Measurements from ENCODE around the gene PPM1M. TPM values are rescaled to one million over a fixed set of nuclear protein-coding genes. Genes with fewer than 3 reads are reported as not detected.
"Not testable (repeated sequence)": the region's sequence is repeated elsewhere in the genome, so short reads cannot be mapped to it uniquely, and the experiment has no call there.

Gene PPM1M
- total RNA-seq, 2 experiments from 2014 or later, result 69.7 to 74.9 TPM

DNA sequence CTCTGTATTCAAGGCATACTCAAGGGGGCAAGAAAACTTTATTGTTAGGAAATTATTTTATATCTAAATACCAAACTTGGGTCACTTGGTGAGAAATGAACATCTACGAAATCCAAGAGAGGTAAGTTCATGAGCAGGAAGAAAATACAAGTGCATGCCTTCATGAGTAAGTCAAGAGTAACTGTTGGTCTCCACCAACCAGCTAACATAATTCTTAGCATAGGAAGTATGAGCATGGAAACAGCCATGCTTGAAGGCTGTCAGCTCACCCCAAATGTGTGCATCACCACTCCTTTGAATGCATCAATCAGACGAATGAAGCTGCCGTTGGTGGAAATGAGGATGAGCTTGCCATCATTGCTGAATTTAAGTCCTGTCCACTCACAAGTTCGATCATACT is 13.9 kb downstream of the PPM1M start:
- Mint-ChIP-seq H3K4me1 (peaks cover 84% of the 10 kb centered on the region), H3K9me3 (no peaks in the 10 kb centered on the region), H3K4me3 (no peak overlapping the region), H3K36me3 (peaks cover 87% of the 10 kb centered on the region), H3K27ac (peak overlapping the region; percentile 79), H3K27me3 (no peaks in the 10 kb centered on the region)
- DNase-seq, result no peak

DNA sequence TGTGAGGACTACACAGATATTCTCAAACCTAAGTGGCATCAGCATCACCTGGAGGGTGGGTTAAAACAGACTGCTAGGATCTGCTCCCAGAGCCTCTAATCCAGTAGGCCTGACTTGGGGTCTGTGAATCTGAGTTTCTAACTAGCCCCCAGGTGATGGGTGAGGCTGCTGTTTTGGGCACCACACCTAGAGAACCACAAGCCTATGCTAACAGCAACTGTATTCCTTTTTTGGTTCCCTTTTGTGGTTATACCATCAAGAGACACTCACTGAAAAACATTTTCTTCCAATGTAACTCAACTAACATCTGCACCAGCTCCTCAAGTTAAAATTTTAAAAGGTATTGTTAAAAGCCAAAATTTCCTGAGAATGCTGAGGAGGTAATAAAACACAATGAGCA is 16.9 kb downstream of the PPM1M start:
- H3K4me1 Mint-ChIP-seq, result peaks cover 72% of the 10 kb centered on the region
- DNase-seq, result no peak
- no peaks in the 10 kb centered on the region for H3K9me3 Mint-ChIP-seq
- H3K27ac Mint-ChIP-seq, result peak overlapping the region; percentile 79
- H3K36me3 Mint-ChIP-seq, result peaks cover 86% of the 10 kb centered on the region
- H3K27me3 Mint-ChIP-seq, result no peaks in the 10 kb centered on the region
- H3K4me3 Mint-ChIP-seq, result no peak overlapping the region

DNA sequence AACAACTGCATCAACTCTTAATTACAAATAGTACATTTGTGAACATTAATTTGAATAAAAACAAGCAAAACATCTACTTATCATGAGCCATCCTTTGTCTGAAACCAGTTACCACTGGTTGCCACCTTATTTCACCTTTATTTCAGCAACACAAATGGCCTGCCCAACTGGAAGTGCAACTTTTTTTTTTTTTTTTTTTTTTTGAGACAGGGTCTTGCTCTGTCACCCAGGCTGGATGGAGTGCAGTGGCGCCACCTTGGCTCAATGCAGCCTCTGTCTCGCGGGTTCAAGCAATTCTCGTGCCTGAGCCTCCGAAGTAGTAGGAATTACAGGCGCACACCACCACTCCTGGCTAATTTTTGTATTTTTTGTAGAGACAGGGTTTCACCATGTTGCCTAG is 19.8 kb downstream of the PPM1M start:
- no peak for DNase-seq
- Mint-ChIP-seq H3K9me3 (no peaks in the 10 kb centered on the region), H3K27ac (peak overlapping the region; percentile 31), H3K4me3 (no peak overlapping the region), H3K27me3 (no peaks in the 10 kb centered on the region), H3K36me3 (peaks cover 80% of the 10 kb centered on the region), H3K4me1 (peaks cover 76% of the 10 kb centered on the region)

DNA sequence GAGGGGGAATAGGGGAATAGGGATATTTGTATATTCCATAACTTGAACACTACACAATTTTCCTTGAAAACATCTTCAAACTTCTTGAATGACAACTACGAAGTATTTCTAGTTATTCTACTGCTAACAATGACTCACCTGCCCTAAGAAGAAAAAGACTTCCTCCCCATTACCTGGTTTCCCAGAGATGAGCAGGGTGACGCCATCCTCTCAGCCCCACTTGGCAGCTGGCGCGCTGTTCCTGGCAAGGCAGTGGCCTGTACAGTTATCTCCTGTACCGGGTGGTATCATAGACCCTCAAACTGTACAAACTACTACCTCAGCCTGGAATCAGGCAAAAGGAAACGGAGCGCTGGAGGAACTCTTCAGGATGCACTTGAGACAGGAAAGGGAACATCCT is 22.5 kb downstream of the PPM1M start:
- peak overlapping the region; percentile 57 for H3K4me3 Mint-ChIP-seq
- no peaks in the 10 kb centered on the region for H3K9me3 Mint-ChIP-seq
- peaks cover 83% of the 10 kb centered on the region for H3K4me1 Mint-ChIP-seq
- peak overlapping the region; percentile 95 for H3K27ac Mint-ChIP-seq
- peaks cover 84% of the 10 kb centered on the region for H3K36me3 Mint-ChIP-seq
- H3K27me3 Mint-ChIP-seq, result no peaks in the 10 kb centered on the region
- DNase-seq, result peak; percentile 65

DNA sequence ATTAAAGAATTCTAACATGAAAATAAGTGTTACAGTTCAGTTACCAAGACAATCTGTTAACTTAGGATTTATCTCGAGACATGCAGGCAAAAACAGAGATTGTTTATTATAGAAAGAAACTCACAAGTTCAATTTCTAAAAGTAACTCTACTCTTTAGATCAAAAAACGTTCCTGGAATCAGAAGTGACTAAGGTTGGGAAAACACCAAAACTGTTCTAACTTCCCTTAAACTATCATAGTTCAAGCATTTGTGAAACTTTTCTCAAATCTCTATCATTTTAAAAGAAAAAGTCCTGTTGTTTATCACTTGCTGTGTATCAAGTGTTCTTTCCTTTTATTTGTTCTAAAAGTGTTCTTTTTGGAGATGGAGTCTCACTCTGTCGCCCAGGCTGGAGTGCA is 24.2 kb downstream of the PPM1M start:
- Mint-ChIP-seq H3K4me3 (peak overlapping the region; percentile 72), H3K27me3 (no peaks in the 10 kb centered on the region), H3K9me3 (no peaks in the 10 kb centered on the region), H3K27ac (peak overlapping the region; percentile 95), H3K4me1 (peaks cover 86% of the 10 kb centered on the region), H3K36me3 (peaks cover 84% of the 10 kb centered on the region)
- DNase-seq, result no peak

DNA sequence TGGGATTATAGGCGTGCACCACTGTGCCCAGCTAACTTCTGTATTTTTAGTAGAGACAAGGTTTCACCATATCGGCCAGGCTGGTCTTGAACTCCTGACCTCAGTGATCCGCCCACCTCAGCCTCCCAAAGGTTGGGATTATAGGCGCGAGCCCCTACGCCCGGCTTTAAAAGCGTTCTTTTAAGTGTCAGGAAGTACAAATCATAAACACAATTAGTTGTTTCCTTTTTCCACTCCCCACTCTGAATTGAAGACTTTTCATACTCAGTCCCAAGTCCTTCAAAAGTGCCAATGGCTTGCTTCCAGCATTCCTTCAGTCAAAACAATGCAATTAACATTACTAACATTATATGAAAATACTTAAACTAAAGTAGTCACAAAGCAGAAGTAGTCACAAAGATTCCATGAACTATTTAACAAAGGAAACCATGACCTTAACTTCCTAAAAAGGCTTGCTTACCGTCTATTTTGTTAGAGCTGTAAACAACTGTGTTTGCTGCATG is 24.7 kb downstream of the PPM1M start:
- DNase-seq, result no peak
- Mint-ChIP-seq H3K36me3 (peaks cover 85% of the 10 kb centered on the region), H3K27me3 (no peaks in the 10 kb centered on the region), H3K9me3 (no peaks in the 10 kb centered on the region), H3K4me1 (peaks cover 84% of the 10 kb centered on the region), H3K4me3 (peak overlapping the region; percentile 72), H3K27ac (peak overlapping the region; percentile 95)

DNA sequence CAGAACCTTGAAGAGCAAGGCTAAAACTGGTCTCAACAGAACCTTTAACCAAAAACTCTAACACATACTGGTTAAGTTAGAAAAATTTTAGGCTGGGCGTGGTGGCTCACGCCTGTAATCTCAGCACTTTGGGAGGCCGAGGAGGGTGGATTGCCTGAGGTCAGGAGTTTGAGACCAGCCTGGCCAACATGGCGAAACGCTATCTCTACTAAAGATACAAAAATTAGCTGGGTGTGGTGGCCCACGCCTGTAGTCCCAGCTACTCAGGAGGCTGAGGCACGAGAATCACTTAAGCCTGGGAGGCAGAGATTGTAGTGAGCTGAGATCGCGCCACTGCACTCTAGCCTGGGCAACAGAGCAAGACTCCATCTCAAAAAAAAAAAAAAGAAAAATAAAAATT is 26.6 kb downstream of the PPM1M start:
- peak overlapping the region; percentile 95 for H3K27ac Mint-ChIP-seq
- not testable (repeated sequence) for DNase-seq, H3K9me3 Mint-ChIP-seq, H3K27me3 Mint-ChIP-seq
- peaks cover 90% of the 10 kb centered on the region for H3K36me3 Mint-ChIP-seq
- H3K4me3 Mint-ChIP-seq, result peak overlapping the region; percentile 72
- H3K4me1 Mint-ChIP-seq, result peaks cover 80% of the 10 kb centered on the region

DNA sequence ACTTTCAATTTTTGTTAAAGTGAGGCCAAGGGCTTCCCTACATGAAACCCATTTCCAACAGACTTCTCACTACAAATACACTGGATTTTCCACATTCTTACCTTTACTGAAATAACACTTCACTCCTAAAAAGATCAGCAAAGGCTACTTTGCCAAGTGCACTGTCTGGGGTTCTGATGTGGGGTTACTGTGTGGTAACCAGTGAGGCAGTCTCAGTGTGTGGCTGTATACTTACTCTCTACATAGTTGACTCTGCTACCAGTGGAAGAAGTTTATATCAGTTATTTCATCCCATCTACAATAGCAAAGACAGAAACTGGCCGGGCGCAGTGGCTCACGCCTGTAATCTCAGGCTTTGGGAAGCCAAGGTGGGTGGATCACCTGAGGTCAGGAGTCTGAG is 27.3 kb downstream of the PPM1M start:
- H3K36me3 Mint-ChIP-seq, result peaks cover 89% of the 10 kb centered on the region
- peak overlapping the region; percentile 94 for H3K4me3 Mint-ChIP-seq
- peaks cover 73% of the 10 kb centered on the region for H3K4me1 Mint-ChIP-seq
- peak overlapping the region; percentile 95 for H3K27ac Mint-ChIP-seq
- no peaks in the 10 kb centered on the region for H3K27me3 Mint-ChIP-seq
- no peaks in the 10 kb centered on the region for H3K9me3 Mint-ChIP-seq
- no peak for DNase-seq

DNA sequence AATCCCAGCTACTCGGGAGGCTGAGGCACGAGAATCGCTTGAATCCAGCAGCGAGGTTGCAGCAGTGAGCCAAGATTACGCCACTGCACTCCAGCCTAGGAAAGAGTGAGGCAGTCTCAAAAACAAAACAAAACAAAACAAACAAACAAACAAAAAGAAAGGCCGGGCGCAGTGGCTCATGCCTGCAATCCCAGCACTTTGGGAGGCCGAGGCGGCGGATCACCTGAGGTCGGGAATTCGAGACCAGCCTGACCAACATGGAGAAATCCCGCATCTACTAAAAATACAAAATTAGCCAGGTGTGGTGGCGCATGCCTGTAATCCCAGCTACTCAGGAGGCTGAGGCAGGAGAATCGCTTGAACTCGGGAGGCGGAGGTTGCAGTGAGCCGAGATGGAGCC is 29.2 kb downstream of the PPM1M start:
- H3K4me1 Mint-ChIP-seq, result peaks cover 63% of the 10 kb centered on the region
- not testable (repeated sequence) for DNase-seq, H3K27me3 Mint-ChIP-seq, H3K9me3 Mint-ChIP-seq
- peaks cover 83% of the 10 kb centered on the region for H3K36me3 Mint-ChIP-seq
- peak overlapping the region; percentile 94 for H3K4me3 Mint-ChIP-seq
- H3K27ac Mint-ChIP-seq, result peak overlapping the region; percentile 95

DNA sequence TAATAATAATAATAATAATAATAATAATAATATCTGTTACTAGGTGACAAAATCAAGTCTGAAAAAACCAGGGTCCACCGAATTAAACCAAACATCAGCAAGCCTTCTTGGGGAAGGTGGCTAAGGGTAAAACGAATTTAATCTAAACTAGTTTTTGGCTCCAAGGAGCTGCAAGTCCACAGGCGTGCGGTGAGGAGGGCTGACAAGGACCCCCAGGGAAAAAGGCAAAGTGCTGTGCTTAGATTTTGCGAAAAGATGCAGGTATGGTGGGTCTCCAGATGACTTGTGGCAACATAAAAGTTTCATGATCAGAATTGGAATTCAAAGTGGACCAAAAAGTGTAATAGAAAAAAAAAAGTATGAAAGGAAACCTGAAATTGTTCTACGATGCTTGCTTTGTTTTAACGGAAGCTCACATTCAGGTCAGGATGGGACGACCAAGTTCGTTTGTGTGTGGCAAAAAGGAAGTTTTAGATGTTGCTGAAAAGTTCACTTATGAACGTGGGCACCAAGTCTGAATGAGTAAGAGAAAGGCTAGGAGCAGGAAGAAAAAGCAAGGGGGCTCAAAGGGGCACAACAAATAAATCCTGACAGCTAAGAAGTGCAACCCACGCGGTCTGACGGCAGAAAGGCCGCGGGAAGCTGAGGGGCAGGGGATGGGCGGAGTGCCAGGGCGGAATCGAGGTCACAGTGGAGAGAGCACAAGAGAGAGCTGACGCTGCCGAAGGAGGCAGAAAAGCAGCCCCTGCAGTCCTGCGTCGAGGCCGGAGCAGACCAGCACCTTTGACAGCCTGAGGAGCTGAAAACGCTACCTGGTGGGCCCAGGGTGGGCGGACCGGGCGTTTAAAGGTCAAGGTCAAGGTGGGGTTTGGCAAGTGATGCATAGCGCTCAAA is 31.8 kb downstream of the PPM1M start:
- no peaks in the 10 kb centered on the region for H3K9me3 Mint-ChIP-seq
- peaks cover 4% of the 10 kb centered on the region for H3K27me3 Mint-ChIP-seq
- H3K27ac Mint-ChIP-seq, result peak overlapping the region; percentile 95
- peak; percentile 85 for DNase-seq
- peaks cover 57% of the 10 kb centered on the region for H3K4me1 Mint-ChIP-seq
- peak overlapping the region; percentile 94 for H3K4me3 Mint-ChIP-seq
- peaks cover 79% of the 10 kb centered on the region for H3K36me3 Mint-ChIP-seq

DNA sequence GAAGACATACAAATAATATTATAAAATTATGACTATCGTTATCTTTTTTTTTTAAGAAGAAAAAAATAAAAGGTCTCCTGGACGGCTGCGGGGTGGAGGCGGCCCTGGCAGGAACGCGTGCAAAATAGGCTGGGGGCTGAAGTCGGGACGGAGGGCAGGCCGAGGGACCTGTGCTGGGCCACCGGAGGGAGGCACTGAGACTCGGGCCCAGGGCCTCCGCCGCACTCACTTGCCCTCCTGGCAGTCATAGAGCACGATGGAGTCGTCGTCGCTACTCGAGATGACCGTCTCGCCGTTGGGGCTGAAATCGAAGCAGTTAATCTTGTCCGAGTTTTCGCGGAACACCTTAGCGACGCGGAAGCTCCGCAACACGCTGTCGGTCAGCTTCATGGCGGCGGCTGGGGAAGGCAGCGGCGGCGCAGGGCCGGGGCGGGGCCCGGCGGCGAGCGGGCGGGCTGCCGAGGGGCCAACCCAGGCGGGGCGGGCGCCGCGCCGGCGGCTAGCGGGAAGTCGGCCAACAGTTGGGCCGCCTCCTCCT is 32.5 kb downstream of the PPM1M start:
- DNase-seq, result no peak
- Mint-ChIP-seq H3K27ac (peak overlapping the region; percentile 95), H3K9me3 (no peaks in the 10 kb centered on the region), H3K36me3 (peaks cover 73% of the 10 kb centered on the region), H3K4me1 (peaks cover 56% of the 10 kb centered on the region), H3K4me3 (peak overlapping the region; percentile 94), H3K27me3 (peaks cover 4% of the 10 kb centered on the region)

DNA sequence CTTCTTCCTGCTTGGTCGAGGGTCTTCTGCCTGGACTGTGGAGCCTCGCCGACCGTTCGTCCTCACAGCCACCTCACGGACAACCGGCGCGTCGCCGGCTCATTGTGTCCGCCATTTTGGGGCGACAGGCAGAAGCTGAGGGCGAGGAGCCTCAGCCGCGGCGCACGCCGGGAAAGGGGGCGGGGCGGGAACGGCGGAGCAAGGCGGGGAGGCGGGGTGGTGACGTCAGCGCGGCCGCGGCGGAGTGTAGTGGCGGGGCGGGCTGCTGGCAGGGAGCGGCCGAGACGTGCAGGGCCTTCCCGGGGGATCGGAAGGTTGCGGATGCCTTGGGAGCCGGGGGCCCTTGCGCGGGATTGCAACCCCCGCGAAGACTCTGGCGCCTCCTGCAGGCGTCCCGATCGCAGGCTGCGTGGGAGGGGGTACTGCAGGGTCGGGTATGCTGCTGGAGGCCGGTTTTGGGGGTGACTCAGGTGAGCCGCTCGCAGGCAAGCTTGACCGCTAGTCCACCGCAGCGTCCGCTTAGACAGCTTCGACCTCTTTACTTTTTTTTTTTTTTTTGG is 33.0 kb downstream of the PPM1M start, which contains the start of gene WDR82:
WDR82 (minus strand) TSS at position 140 of the 560 bp plus-strand sequence. CDS start 288 bp downstream, outside the sequence.
- peak; percentile 100 for DNase-seq
- peaks cover 68% of the 10 kb centered on the region for H3K36me3 Mint-ChIP-seq
- peaks cover 4% of the 10 kb centered on the region for H3K27me3 Mint-ChIP-seq
- H3K4me1 Mint-ChIP-seq, result peaks cover 55% of the 10 kb centered on the region
- H3K9me3 Mint-ChIP-seq, result no peaks in the 10 kb centered on the region
- peak within 1 kb of the TSS; percentile 95 for H3K27ac Mint-ChIP-seq
- H3K4me3 Mint-ChIP-seq, result peak within 1 kb of the TSS; percentile 94

DNA sequence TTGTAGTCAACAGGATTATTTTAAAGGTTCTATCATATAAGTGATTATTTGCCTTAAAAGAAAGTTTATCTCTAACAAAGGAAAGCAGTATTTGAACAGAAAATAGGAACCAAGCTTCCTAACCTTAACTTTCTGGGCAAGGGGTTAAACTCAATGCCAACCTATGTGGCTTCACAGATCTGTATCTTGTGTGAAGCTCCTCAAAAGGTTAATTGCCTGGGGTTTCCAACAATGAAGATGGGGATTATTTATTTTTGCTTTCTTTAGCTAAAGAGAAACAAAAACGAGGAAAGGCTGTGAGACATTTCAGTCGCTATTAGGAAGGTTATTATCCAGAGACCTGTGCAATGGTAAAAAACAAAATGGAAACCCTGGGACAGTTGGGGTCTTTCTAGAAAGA is 34.0 kb downstream of the PPM1M start:
- Mint-ChIP-seq H3K9me3 (no peaks in the 10 kb centered on the region), H3K4me3 (peak overlapping the region; percentile 94), H3K4me1 (peaks cover 50% of the 10 kb centered on the region), H3K27me3 (peaks cover 4% of the 10 kb centered on the region), H3K27ac (peak overlapping the region; percentile 95), H3K36me3 (peaks cover 60% of the 10 kb centered on the region)
- DNase-seq, result no peak

DNA sequence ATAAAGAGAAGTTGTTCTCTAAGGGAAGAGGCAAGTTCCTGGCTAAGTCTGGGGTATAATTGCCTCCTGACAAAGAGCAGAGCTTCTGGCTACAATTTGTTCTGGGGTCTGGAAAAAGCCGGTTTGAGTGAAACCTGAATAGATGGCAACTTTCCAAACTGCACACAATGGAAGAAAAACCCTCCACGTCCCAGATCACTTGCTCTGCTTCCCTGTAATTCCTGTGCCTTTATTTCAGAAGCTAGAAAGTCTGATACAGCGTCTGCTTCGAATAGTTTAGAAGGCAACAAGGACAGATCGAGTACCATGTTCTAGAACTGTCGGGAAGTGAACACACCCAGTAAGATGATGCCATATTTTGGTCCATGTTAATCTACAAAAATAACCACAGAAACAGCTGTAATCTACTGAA is 34.5 kb downstream of the PPM1M start:
- Mint-ChIP-seq H3K27me3 (peaks cover 4% of the 10 kb centered on the region), H3K27ac (peak overlapping the region; percentile 95), H3K4me1 (peaks cover 49% of the 10 kb centered on the region), H3K9me3 (no peaks in the 10 kb centered on the region), H3K36me3 (peaks cover 56% of the 10 kb centered on the region), H3K4me3 (peak overlapping the region; percentile 94)
- DNase-seq, result no peak
